ENCODE results near the gene TENM4.

DNA sequence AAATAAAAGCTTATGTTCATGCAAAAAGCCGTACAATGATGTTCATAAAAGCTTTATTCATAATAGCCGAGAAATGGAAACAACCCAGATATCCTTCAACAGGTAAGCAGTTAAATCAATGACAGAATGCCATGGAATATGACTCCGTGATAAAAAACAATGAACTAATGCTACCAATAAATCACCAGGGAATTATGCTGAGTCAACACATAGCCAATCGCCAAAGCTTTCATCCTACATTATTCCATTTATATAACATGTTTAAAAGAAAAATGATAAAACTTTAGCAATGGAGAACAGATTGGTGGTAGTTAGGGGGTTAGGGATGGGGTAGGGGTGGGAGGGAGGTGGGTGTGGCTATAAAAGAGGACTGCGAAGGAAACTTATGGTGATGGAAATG lies 356.4 kb downstream of the TENM4 start:
- TF ChIP-seq, protein P1, sequence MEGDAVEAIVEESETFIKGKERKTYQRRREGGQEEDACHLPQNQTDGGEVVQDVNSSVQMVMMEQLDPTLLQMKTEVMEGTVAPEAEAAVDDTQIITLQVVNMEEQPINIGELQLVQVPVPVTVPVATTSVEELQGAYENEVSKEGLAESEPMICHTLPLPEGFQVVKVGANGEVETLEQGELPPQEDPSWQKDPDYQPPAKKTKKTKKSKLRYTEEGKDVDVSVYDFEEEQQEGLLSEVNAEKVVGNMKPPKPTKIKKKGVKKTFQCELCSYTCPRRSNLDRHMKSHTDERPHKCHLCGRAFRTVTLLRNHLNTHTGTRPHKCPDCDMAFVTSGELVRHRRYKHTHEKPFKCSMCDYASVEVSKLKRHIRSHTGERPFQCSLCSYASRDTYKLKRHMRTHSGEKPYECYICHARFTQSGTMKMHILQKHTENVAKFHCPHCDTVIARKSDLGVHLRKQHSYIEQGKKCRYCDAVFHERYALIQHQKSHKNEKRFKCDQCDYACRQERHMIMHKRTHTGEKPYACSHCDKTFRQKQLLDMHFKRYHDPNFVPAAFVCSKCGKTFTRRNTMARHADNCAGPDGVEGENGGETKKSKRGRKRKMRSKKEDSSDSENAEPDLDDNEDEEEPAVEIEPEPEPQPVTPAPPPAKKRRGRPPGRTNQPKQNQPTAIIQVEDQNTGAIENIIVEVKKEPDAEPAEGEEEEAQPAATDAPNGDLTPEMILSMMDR (IDR thresholded peaks at IDR 0.05; ENCODE audit: poor library complexity, severe bottlenecking): no peak
- no peak for TF ChIP-seq EP300 (conservative IDR thresholded peaks at IDR 0.05; ENCODE audit: poor library complexity, severe bottlenecking)
- TF ChIP-seq POLR2AphosphoS5 (IDR thresholded peaks at IDR 0.05): no peak
- TF ChIP-seq EZH2 (IDR thresholded peaks at IDR 0.05; ENCODE audit: borderline replicate concordance, insufficient read depth, low read length, poor library complexity, severe bottlenecking): no peak
- TF ChIP-seq MXI1 (conservative IDR thresholded peaks at IDR 0.05; ENCODE audit: poor library complexity, severe bottlenecking): no peak
- TF ChIP-seq RAD21 (conservative IDR thresholded peaks at IDR 0.05): no peak
